Fibroblast of skin of back (primary cell): ENCODE data around the gene STPG4.
A peak's percentile ranks its signal among the peaks of the same experiment; 100 is the strongest.

ENCODE experiments used
- DNase-seq: peaks from one replicate; pipeline ENCODE4 v3.0.0-alpha.2; 2013

Gene STPG4

DNA sequence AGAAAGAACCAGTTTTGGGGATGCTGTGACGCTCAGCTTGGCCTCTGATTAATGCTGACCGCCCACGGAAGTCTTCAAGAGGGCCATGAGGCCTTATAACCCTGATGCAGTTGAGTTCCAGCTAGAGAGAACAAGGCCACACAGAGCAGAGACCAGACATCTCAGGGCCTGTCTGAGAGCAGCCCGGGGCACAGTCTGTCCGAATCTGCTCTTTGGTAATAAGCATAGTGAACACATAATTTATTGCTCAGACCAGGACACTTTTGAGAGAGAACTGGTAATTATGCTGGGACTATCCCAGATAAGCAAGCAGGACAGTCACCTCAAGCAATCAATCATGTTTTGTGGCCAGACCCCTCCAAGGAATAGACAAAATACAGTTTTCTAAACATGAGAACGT, 68.5 kb downstream of the STPG4 start:
- no peak for DNase-seq

DNA sequence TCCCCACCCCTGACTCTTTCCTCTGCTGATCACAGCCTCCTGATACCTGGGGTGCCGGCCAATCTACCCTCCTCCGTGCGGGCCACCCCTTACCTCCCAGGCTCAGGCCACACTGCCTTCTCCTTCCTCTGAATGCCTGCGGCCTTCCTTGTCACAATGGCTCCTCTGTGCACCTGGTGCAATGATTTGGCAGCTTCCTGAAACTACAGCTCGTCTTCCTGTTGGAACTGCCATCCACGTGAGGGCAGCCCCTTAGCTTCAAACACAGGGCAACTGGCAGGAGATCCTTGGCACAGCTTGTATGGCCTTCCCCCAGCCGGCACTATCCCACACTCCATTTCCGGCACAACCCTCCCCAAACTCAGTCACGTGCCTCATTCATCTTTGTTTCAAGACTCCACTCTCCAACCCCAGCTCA, 69.0 kb downstream of the STPG4 start:
- DNase-seq: no peak

GRCh38 chr2:47083886-47084687, 71.0 kb downstream of the STPG4 start:
- DNase-seq: no peak

- no peak for DNase-seq
Measured at GRCh38 chr2:47083485-47083884, 71.6 kb downstream of the STPG4 start.

GRCh38 chr2:47083005-47083404, 72.1 kb downstream of the STPG4 start:
- no peak for DNase-seq

GRCh38 chr2:47080888-47081301, 74.2 kb downstream of the STPG4 start:
- no peak for DNase-seq

DNA sequence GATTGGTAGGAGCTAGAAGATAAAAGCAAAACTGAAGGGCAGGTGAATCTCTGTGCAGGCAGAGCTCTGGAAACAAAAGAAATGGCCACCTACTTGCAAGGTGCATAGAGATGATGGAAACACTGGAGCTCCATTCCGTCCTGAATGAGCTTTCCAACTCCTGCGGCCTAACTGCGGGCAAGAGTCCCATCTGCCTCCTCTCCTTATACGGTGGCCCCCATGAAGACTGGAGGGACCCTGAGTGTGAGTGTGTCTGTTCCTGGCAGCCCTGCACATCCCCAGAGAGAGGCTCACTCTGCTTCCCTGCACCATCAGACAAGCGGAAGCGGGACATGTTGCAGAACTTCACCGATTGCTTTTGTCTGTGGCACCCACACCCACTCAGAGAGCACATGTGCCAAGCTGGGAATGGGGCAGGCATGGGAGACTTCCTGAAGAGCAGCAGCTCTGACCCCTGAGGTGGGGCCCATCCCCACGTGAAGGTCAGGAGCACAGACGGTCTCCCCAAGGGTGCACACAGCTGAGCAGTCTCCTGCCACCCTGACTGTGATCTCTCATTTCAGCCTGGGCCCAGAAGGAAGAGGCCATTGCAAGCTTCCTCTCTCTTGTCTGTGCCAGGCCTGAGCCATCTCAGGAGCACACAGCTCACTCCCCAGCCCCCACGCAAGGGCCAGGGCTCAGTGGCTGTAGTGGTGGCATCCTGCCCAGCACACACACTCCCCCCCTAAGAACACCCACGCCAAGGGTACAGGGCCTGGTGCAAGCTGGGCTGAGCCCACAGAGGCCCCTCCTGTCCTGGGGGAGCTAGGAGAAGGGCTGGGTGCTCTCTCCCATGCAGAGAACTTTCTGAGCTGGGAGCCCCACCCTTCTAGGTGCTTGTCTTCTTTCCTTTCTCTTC, 75.3 kb downstream of the STPG4 start:
- DNase-seq: no peak

- DNase-seq: no peak
Measured at GRCh38 chr2:47078541-47079482, 76.3 kb downstream of the STPG4 start.

DNA sequence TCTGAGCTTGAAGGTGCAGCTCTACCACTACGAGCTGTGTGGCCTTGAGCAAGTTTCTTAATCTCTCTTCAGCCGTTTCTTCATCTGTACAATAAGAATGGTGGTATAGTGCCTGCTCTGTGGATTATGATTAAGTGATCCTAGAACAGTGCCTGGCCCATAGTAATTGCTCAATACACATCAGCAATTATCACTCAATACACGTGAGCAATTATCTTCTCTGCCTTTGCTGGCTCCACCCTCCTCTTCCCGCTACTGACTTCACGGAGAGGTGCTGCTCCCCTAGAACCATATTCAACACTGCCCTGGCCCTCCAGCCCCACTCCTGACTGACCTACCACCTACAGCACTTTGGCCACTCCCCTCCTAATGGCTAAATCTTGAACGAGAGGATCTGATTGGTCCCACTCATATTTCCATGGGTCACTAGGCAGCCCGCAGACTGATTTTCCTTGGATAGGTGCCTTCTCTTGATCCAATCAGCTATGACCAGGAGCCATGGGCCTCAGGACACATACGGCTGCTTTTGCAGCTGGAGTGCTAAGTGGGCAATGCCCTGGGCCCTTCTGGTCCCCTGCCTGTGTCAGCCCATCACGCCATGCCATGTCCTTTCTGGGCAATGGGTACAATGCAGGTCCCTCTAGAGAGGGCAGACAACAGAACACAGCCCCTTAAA, 77.5 kb downstream of the STPG4 start:
- no peak for DNase-seq

DNA sequence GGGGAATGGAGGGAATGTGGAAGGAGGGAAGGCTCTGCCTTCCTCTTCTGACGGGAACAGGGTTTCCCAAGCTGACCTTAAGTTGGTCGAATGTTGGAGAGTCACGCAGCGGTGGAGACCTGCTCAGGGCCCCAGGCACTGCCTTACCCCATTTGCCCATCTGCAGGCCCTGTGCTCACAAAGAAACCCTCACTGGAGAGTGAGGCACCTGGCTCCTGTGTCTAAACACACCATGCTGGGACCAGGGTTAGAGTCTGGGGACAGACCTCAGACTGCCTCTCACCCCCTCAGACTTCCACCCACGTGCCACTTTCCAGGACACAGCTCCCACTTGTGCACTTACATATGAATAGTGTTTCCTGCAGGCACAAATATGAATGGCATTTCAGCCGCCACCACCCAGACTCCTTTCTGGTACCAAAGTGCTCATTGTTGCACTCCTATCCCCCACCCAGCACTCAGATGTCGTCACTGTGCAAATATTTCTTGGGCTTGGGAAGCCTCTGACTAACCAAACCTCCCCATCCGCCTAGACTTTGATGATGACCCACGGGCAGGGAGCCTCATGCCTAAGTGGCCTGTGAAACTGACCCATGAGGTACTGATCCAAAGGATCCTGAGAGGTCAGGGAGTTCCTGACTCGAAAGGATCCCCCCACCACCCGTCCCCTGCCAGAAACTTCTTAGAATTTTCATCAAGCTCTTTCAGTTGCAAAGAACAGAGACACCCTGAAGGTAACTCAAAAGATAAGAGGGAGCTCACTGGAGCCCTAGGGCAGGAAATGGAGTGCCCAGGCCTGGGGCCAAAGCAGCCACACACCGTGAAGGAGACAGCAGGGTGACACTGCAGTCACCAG, 78.3 kb downstream of the STPG4 start:
- peak; percentile 100 for DNase-seq

- DNase-seq: no peak
Measured at GRCh38 chr2:47076126-47076506, 79.0 kb downstream of the STPG4 start.

DNA sequence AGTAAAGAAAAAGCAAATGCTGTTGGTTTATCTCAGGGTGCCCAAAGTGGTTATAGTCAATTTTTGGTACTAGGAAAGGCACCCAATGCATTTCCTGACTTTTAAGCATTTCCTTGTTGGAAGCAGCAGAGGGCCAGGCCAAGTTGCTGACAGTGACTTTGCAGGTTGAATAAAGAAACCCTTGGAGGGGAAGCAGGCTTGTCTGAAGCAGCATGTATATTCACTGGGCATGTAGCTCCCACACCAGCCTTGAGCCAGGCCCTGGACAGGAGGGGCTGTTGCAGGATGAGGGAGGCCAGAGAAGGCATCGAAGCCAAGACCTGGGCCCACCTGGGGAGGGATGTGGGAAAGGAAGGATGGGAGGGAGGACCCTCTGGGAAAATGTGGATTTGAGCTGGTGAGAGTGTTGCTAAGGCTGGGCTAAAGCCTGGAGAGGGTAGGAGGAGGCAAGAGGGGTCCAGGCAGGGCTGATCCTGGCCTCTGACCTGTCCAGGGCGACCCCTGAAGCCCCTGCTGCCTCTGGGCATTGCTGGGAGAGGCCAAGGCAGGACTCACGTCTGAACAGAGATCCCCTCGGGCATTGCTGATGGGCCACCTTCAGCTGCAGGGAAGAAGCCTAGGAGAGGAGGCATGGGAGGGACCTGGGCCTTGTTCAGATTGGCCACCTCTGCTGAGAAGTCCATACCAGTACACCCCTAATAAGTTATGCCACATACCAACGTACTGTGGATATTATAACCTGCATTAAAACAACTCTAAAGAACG, 79.6 kb downstream of the STPG4 start:
- peak; percentile 49 for DNase-seq

- DNase-seq: no peak
Measured at GRCh38 chr2:47074691-47075090, 80.4 kb downstream of the STPG4 start.

- DNase-seq: no peak
Measured at GRCh38 chr2:47073641-47074040, 81.5 kb downstream of the STPG4 start.

- DNase-seq: no peak
Measured at GRCh38 chr2:47073217-47073616, 81.9 kb downstream of the STPG4 start.

DNA sequence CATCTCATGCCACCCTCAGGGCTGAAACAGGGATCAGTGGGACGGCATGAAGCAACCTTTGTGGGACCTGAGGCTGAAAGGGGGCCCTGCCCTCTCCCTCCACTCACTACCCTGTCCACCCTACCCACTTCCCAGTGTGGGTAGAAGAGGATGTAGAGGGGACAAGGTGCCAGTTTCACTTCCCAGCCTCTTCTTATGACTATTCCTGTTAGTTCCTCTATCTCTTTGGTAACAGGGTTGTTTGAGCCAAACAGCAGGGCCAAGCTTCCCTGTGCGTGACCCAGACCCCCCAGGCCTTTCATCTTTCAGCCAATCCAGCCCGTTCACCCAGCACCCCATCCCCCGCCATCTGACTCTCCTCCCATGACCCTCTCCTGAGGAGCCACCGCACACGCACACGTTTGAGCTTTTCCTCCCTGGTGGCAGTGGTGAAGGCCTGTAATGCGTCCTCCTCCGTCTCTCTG, 82.3 kb downstream of the STPG4 start:
- DNase-seq: no peak

DNA sequence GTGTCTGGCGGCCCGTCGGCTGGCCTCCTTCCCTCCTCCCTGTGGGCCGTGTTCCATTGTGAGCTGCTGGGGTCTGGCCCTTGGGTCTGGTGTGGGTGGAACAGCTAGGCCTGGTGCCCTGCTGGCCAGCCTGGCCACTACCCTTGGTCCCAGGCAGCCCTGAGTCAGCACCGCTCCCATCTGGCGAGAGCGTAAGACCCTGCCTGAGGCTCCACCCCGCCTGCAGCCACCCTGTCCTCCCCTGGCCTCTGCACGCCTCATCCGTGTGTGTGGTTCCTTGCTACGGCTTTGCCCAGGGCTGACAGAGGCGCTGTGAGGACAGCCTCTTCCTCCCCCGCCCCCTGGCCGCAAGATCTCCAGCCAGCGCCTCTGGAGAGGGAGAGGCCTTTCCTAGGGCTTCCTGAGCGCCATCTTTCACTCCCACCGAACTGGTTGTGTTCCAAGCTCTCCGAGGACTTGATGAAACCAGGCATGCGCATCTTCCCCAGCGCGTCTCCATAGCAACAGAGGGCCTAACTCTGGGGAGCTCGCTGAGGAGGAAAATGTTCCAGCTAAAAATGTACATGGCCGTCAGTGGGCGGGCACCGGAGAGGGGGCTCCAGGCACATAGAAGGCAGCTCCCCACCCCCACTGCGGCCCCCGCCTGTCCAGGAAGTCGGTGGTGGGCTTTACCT, 83.0 kb downstream of the STPG4 start:
- peak; percentile 70 for DNase-seq

DNA sequence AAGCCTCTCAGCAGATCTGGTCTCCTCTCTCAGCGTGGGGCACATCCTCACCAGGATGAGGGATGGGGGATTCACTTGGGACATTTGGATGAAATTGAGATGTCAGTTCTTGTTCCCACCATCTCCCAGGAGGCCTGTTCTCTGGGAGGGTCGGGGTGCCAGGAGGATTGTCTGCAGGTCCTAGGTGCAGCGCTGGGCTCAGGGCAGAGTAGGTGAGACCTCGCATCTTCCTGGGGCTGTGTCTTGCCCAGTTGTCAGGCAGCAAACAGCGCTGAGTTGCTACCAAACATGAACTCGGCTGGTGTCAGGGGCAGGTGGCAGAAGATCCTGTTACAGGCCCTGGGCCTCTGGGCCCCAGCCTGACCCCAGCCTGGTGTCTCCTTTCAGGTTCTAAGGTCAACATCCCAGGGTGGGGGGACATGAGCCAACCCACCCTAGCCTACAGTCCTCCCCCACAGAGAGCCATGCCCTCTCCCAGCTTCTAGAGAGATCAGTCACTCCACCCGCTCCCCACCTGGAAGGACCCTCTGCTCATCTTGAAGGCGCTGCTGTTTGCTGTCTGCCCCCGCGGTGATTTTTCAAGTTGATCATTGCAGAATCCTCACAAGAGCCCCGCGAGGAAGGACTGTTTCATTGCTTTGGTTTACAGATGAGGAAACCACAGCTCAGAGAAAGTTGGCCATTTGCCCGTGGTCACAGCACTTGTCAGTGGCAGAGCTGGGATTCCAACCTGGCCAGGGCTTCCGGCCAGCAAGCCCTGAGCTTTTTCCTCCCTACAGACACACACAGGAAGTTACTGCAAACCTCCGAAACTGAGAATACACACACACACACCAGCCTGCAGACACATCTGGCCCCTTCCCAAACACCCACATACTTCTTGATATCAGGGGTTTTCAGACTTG, 83.9 kb downstream of the STPG4 start:
- DNase-seq: peak; percentile 89
